ENCODE results near the gene BUB3.
"Not testable (repeated sequence)": the region's sequence is repeated elsewhere in the genome, so short reads cannot be mapped to it uniquely, and the experiment has no call there.

Gene BUB3

DNA sequence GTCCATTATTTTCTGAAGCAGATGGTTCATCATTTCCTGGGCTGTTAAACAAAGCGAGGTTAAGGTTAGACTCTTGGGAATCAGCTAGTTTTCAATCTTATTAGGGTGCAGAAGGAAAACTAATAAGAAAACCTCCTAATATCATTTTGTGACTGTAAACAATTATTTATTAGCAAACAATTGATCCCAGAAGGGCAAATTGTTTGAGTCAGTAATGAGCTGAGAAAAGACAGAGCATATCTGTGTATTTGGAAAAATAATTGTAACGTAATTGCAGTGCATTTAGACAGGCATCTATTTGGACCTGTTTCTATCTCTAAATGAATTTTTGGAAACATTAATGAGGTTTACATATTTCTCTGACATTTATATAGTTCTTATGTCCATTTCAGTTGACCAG is 10.1 kb downstream of the BUB3 start:
- Histone ChIP-seq H3K36me3 (ENCODE audit: control insufficient read depth, low read depth, low read length) (peaks cover 91% of the 10 kb centered on the region), H3K27ac (ENCODE audit: low read length) (no peak overlapping the region), H3K9ac (ENCODE audit: low read length) (no peak overlapping the region), H3K4me1 (ENCODE audit: control insufficient read depth, low read depth, low read length) (no peaks in the 10 kb centered on the region), H3K4me3 (ENCODE audit: low read length) (no peak overlapping the region), H3K9me3 (ENCODE audit: control insufficient read depth, low read depth, low read length) (no peaks in the 10 kb centered on the region), H3K27me3 (ENCODE audit: control insufficient read depth, insufficient read depth, low read length) (no peaks in the 10 kb centered on the region)

- Histone ChIP-seq H3K4me3 (ENCODE audit: low read length) (no peak overlapping the region), H3K36me3 (ENCODE audit: control insufficient read depth, low read depth, low read length) (peaks cover 78% of the 10 kb centered on the region), H3K27me3 (ENCODE audit: control insufficient read depth, insufficient read depth, low read length) (no peaks in the 10 kb centered on the region), H3K9ac (ENCODE audit: low read length) (no peak overlapping the region), H3K9me3 (ENCODE audit: control insufficient read depth, low read depth, low read length) (no peaks in the 10 kb centered on the region), H3K27ac (ENCODE audit: low read length) (no peak overlapping the region), H3K4me1 (ENCODE audit: control insufficient read depth, low read depth, low read length) (no peaks in the 10 kb centered on the region)
These were observed 11.4 kb downstream of the BUB3 start for GRCh38 chr10:123165445-123166072.

GRCh38 chr10:123166618-123167017 is 12.4 kb downstream of the BUB3 start:
- peaks cover 68% of the 10 kb centered on the region for H3K36me3 ChIP-seq (ENCODE audit: control insufficient read depth, low read depth, low read length)
- H3K9ac ChIP-seq (ENCODE audit: low read length), result no peak overlapping the region
- H3K27ac ChIP-seq (ENCODE audit: low read length), result no peak overlapping the region

GRCh38 chr10:123170961-123171360 is 16.8 kb downstream of the BUB3 start:
- no peaks in the 10 kb centered on the region for H3K27me3 ChIP-seq (ENCODE audit: control insufficient read depth, insufficient read depth, low read length)
- peaks cover 36% of the 10 kb centered on the region for H3K36me3 ChIP-seq (ENCODE audit: control insufficient read depth, low read depth, low read length)
- H3K9ac ChIP-seq (ENCODE audit: low read length), result no peak overlapping the region
- H3K4me1 ChIP-seq (ENCODE audit: control insufficient read depth, low read depth, low read length), result no peaks in the 10 kb centered on the region
- no peak overlapping the region for H3K27ac ChIP-seq (ENCODE audit: low read length)
- H3K4me3 ChIP-seq (ENCODE audit: low read length), result no peak overlapping the region
- H3K9me3 ChIP-seq (ENCODE audit: control insufficient read depth, low read depth, low read length), result no peaks in the 10 kb centered on the region

More at GRCh38 chr10:123166618-123167017, 12.4 kb downstream of the BUB3 start:
- Histone ChIP-seq H3K4me3 (ENCODE audit: low read length) (no peak overlapping the region), H3K9me3 (ENCODE audit: control insufficient read depth, low read depth, low read length) (no peaks in the 10 kb centered on the region), H3K27me3 (ENCODE audit: control insufficient read depth, insufficient read depth, low read length) (no peaks in the 10 kb centered on the region), H3K4me1 (ENCODE audit: control insufficient read depth, low read depth, low read length) (no peaks in the 10 kb centered on the region)

- H3K4me3 ChIP-seq (ENCODE audit: low read length); H3K9ac ChIP-seq (ENCODE audit: low read length); H3K27me3 ChIP-seq (ENCODE audit: control insufficient read depth, insufficient read depth, low read length); H3K4me1 ChIP-seq (ENCODE audit: control insufficient read depth, low read depth, low read length); H3K27ac ChIP-seq (ENCODE audit: low read length); H3K9me3 ChIP-seq (ENCODE audit: control insufficient read depth, low read depth, low read length): not testable (repeated sequence)
- peaks cover 30% of the 10 kb centered on the region for H3K36me3 ChIP-seq (ENCODE audit: control insufficient read depth, low read depth, low read length)
These were observed 17.4 kb downstream of the BUB3 start for GRCh38 chr10:123171616-123172015.

- H3K4me3 ChIP-seq (ENCODE audit: low read length), result no peak overlapping the region
- no peaks in the 10 kb centered on the region for H3K4me1 ChIP-seq (ENCODE audit: control insufficient read depth, low read depth, low read length)
- no peak overlapping the region for H3K9ac ChIP-seq (ENCODE audit: low read length)
- H3K9me3 ChIP-seq (ENCODE audit: control insufficient read depth, low read depth, low read length), result no peaks in the 10 kb centered on the region
- H3K27me3 ChIP-seq (ENCODE audit: control insufficient read depth, insufficient read depth, low read length), result no peaks in the 10 kb centered on the region
- H3K36me3 ChIP-seq (ENCODE audit: control insufficient read depth, low read depth, low read length), result peaks cover 12% of the 10 kb centered on the region
- no peak overlapping the region for H3K27ac ChIP-seq (ENCODE audit: low read length)
These were observed 21.5 kb downstream of the BUB3 start for GRCh38 chr10:123175389-123176387.

DNA sequence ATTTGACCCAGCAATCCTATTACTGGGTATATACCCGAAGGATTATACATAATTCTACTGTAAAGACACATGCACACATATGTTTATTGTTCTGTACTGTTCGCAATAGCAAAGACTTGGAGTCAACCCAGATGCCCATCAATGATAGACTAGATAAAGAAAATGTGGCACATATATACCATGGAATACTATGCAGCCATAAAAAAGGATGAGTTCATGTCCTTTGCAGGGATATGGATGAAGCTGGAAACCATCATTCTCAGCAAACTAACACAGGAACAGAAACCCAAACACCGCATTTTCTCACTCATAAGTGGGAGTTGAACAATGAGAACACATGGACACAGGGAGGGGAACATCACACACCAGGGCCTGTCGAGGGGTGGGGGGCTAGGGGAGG is 24.2 kb downstream of the BUB3 start:
- peaks cover 12% of the 10 kb centered on the region for H3K36me3 ChIP-seq (ENCODE audit: control insufficient read depth, low read depth, low read length)
- H3K4me1 ChIP-seq (ENCODE audit: control insufficient read depth, low read depth, low read length); H3K27me3 ChIP-seq (ENCODE audit: control insufficient read depth, insufficient read depth, low read length); H3K9ac ChIP-seq (ENCODE audit: low read length); H3K27ac ChIP-seq (ENCODE audit: low read length); H3K4me3 ChIP-seq (ENCODE audit: low read length); H3K9me3 ChIP-seq (ENCODE audit: control insufficient read depth, low read depth, low read length): not testable (repeated sequence)

DNA sequence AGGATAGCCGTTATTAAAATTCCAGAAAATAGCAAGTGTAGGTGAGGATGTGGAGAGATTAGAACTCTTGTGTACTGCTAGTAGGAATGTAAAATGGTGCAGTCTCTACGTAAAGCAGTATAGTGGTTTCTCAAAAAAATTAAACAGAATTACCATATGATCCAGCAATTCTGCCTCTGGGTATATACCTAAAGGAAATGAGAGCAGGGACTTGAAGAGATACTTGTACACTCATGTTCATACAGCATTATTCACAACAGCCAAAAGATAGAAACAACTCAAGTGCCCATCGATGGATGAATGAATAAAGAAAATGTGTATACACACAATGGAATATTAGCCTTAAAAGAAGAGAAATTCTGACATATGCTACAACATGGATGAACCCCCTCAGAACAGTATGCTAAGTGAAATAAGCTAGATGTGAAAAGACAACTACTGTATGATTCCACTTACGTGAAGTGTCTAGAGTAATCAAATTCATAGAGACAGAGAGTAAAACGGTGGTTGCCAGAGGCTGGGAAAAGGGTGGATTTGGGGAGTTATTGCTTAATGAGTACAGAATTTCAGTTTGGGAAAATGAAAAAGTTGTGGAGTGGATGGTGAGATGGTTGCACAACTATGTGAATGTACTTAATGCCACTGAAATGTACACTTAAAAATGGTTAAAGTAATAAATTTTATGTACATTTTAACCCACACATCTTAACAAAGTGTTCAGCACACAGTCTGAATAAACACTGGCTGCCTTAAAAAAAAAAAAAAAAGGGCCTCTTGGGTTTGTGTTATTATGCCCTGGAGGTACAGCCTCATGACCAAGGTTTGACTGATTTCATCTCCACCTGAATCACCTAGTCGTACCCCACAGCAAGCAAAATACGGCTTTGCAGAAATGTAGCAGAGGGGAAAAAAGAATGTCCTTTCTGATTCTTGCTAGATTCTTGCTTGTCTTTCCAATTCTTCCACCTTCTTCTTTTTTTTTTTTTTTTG is 26.2 kb downstream of the BUB3 start:
- Histone ChIP-seq H3K4me1 (ENCODE audit: control insufficient read depth, low read depth, low read length) (no peaks in the 10 kb centered on the region), H3K4me3 (ENCODE audit: low read length) (no peak overlapping the region), H3K9me3 (ENCODE audit: control insufficient read depth, low read depth, low read length) (no peaks in the 10 kb centered on the region), H3K36me3 (ENCODE audit: control insufficient read depth, low read depth, low read length) (peaks cover 6% of the 10 kb centered on the region), H3K27ac (ENCODE audit: low read length) (no peak overlapping the region), H3K27me3 (ENCODE audit: control insufficient read depth, insufficient read depth, low read length) (no peaks in the 10 kb centered on the region), H3K9ac (ENCODE audit: low read length) (no peak overlapping the region)

DNA sequence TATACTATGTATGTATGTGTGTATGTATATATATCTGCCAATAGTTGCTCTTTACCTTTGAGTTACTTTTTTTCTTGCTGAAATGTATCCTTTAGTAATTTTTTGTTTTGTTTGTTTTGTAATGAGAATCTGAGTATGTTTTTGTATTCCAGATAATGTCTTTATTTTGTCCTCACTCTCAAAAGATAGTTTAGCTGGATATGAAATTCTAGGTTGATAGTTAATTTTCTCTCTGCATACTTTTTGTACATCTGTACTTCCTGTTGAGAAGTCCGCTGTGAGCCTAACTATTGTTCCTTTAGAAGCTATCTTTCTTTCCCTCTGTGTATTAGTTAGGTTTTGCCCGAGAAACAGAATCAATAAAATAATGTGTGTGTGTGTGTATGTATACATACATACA is 29.5 kb downstream of the BUB3 start:
- Histone ChIP-seq H3K4me1 (ENCODE audit: control insufficient read depth, low read depth, low read length) (no peaks in the 10 kb centered on the region), H3K9me3 (ENCODE audit: control insufficient read depth, low read depth, low read length) (no peaks in the 10 kb centered on the region), H3K27me3 (ENCODE audit: control insufficient read depth, insufficient read depth, low read length) (no peaks in the 10 kb centered on the region), H3K4me3 (ENCODE audit: low read length) (no peak overlapping the region), H3K27ac (ENCODE audit: low read length) (no peak overlapping the region), H3K36me3 (ENCODE audit: control insufficient read depth, low read depth, low read length) (no peaks in the 10 kb centered on the region), H3K9ac (ENCODE audit: low read length) (no peak overlapping the region)

DNA sequence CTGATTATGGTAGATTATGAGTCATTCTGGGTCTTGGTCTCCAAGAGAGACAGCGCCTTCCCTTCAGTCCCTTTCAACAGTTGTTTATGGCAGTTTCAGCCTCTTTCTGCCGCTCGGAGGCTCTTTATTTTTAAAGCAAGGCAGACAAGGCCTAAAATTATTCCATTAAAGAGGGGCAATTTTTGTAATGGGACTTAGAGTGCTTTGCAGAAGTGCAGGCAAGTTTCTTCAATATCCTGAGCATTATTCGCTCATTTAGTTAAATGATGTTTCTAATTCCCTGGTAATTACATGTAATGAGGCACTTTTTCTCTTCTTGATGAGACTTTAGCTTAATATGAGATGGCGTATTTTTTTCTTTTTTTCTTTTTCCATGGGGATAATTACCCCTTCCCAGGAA is 33.6 kb downstream of the BUB3 start:
- Histone ChIP-seq H3K9me3 (ENCODE audit: control insufficient read depth, low read depth, low read length) (no peaks in the 10 kb centered on the region), H3K27ac (ENCODE audit: low read length) (no peak overlapping the region), H3K36me3 (ENCODE audit: control insufficient read depth, low read depth, low read length) (no peaks in the 10 kb centered on the region), H3K9ac (ENCODE audit: low read length) (no peak overlapping the region), H3K4me3 (ENCODE audit: low read length) (no peak overlapping the region), H3K4me1 (ENCODE audit: control insufficient read depth, low read depth, low read length) (peaks cover 2% of the 10 kb centered on the region), H3K27me3 (ENCODE audit: control insufficient read depth, insufficient read depth, low read length) (no peaks in the 10 kb centered on the region)

GRCh38 chr10:123191886-123192285 is 37.7 kb downstream of the BUB3 start:
- H3K9me3 ChIP-seq (ENCODE audit: control insufficient read depth, low read depth, low read length), result no peaks in the 10 kb centered on the region
- H3K4me3 ChIP-seq (ENCODE audit: low read length), result no peak overlapping the region
- H3K36me3 ChIP-seq (ENCODE audit: control insufficient read depth, low read depth, low read length), result no peaks in the 10 kb centered on the region
- peaks cover 5% of the 10 kb centered on the region for H3K4me1 ChIP-seq (ENCODE audit: control insufficient read depth, low read depth, low read length)
- no peak overlapping the region for H3K9ac ChIP-seq (ENCODE audit: low read length)
- H3K27ac ChIP-seq (ENCODE audit: low read length), result no peak overlapping the region
- no peaks in the 10 kb centered on the region for H3K27me3 ChIP-seq (ENCODE audit: control insufficient read depth, insufficient read depth, low read length)
